T-helper 2 cell (primary cell): ENCODE results near the gene RNF217.
"Not testable (repeated sequence)": the region's sequence is repeated elsewhere in the genome, so short reads cannot be mapped to it uniquely, and the experiment has no call there.

Source experiments
- DNase-seq, 5 experiments: peaks; one replicate each; pipeline versions ENCODE4 v3.0.0 to v3.0.0-alpha.2; 2012 to 2022

RNF217 gene

GRCh38 chr6:125020385-125020784, 58.1 kb downstream of the RNF217 start:
- no peak for DNase-seq

GRCh38 chr6:125022391-125022989, 60.3 kb downstream of the RNF217 start:
- no peak for DNase-seq

- no peak for DNase-seq
Measured at GRCh38 chr6:125025164-125025854, 63.1 kb downstream of the RNF217 start.

- no peak for DNase-seq
Measured at GRCh38 chr6:125027287-125027686, 65.0 kb downstream of the RNF217 start.

GRCh38 chr6:125030969-125031368, 68.7 kb downstream of the RNF217 start:
- no peak for DNase-seq

- no peak for DNase-seq
Measured at GRCh38 chr6:125031385-125031784, 69.1 kb downstream of the RNF217 start.

- not testable (repeated sequence) for DNase-seq
Measured at GRCh38 chr6:125034929-125035328, 72.7 kb downstream of the RNF217 start.

GRCh38 chr6:125036486-125036885, 74.2 kb downstream of the RNF217 start:
- DNase-seq = not testable (repeated sequence)

- DNase-seq = no peak
Measured at GRCh38 chr6:125037827-125038226, 75.6 kb downstream of the RNF217 start.

GRCh38 chr6:125038925-125039324, 76.7 kb downstream of the RNF217 start:
- DNase-seq = no peak

- no peak for DNase-seq
Measured at GRCh38 chr6:125041740-125042459, 79.7 kb downstream of the RNF217 start.

- no peak for DNase-seq
Measured at GRCh38 chr6:125044066-125044465, 81.8 kb downstream of the RNF217 start.

- no peak for DNase-seq
Measured at GRCh38 chr6:125044667-125045066, 82.4 kb downstream of the RNF217 start.

- no peak for DNase-seq
Measured at GRCh38 chr6:125046107-125046925, 84.1 kb downstream of the RNF217 start.

- no peak for DNase-seq
Measured at GRCh38 chr6:125048274-125048673, 86.0 kb downstream of the RNF217 start.

GRCh38 chr6:125050663-125051318, 88.6 kb downstream of the RNF217 start:
- DNase-seq = no peak

GRCh38 chr6:125053809-125054208, 91.6 kb downstream of the RNF217 start:
- no peak for DNase-seq

GRCh38 chr6:125054331-125054730, 92.1 kb downstream of the RNF217 start:
- no peak for DNase-seq

GRCh38 chr6:125057392-125058246, 95.4 kb downstream of the RNF217 start:
- no peak for DNase-seq

- no peak for DNase-seq
Measured at GRCh38 chr6:125058546-125058945, 96.3 kb downstream of the RNF217 start.

GRCh38 chr6:125063307-125063706, 101.1 kb downstream of the RNF217 start:
- peak in 1 of 5 experiments; percentile 41 for DNase-seq
